WTC11 (cell line): ENCODE data around the gene TPD52L2. TPM values are rescaled to one million over a fixed set of nuclear protein-coding genes. Genes with fewer than 3 reads are reported as not detected.

Experiments used
- ATAC-seq: fragments of 200-7000 bp; cut with Tn5 transposase; 2 replicates; pipeline ENCODE4 v1.10.0; 2021; ENCODE audit warnings: mild to moderate bottlenecking, moderate library complexity
- CTCF ChIA-PET: fragments of 300-600 bp; sonication (Branson Sonifier 250); formaldehyde crosslinking; loops from one replicate; lab custom pipeline; 2021; ENCODE audit warnings: antibody characterized with exemption; lab: Charles Lee
- POLR2A ChIA-PET: fragments of 350-600 bp; sonication (Branson Sonifier 250); formaldehyde crosslinking; loops from one replicate; lab custom pipeline; 2021; ENCODE audit warnings: antibody characterized with exemption; lab: Charles Lee
- DNase-seq: peaks from one replicate; pipeline ENCODE4 v3.0.0; 2021; ENCODE audit warnings: low spot score
- H3K27ac Mint-ChIP-seq: 2 replicates; pipeline ENCODE4 v1.8.0; 2021; ENCODE audit warnings: mixed read lengths
- H3K27me3 Mint-ChIP-seq: 2 replicates; pipeline ENCODE4 v1.8.0; 2021; ENCODE audit warnings: low read depth, mild to moderate bottlenecking, moderate library complexity, mixed read lengths
- H3K36me3 Mint-ChIP-seq: 2 replicates; pipeline ENCODE4 v1.8.0; 2021; ENCODE audit warnings: mixed read lengths
- H3K4me1 Mint-ChIP-seq: 2 replicates; pipeline ENCODE4 v1.8.0; 2022; ENCODE audit warnings: mixed read lengths
- H3K4me3 Mint-ChIP-seq: 2 replicates; pipeline ENCODE4 v1.8.0; 2021; ENCODE audit warnings: mild to moderate bottlenecking, moderate library complexity, mixed read lengths
- H3K9me3 Mint-ChIP-seq: 2 replicates; pipeline ENCODE4 v1.8.0; 2021; ENCODE audit warnings: mixed read lengths
- CREB1 ChIP-seq: sonication (generic); formaldehyde crosslinking; IDR thresholded peaks from 2 replicates; pipeline ENCODE4 v1.8.0; 2023; ENCODE audit warnings: mild to moderate bottlenecking, missing genetic modification reagents
- ESRRA ChIP-seq: sonication (generic); formaldehyde crosslinking; IDR thresholded peaks from 2 replicates; pipeline ENCODE4 v1.8.1; 2022; ENCODE audit warnings: mild to moderate bottlenecking, missing genetic modification reagents, borderline replicate concordance
- FOXP1 ChIP-seq: sonication (generic); formaldehyde crosslinking; IDR thresholded peaks from 2 replicates; pipeline ENCODE4 v1.8.0; 2022; ENCODE audit warnings: missing genetic modification reagents, mild to moderate bottlenecking, moderate library complexity, borderline replicate concordance
- HMGA2 ChIP-seq: fragments of 250-450 bp; sonication (Bioruptor Pico); IDR thresholded peaks from 2 replicates; pipeline ENCODE4 v1.4.0; 2021; ENCODE audit warnings: mild to moderate bottlenecking, moderate library complexity
- MXD4 ChIP-seq: fragments of 250-450 bp; sonication (Bioruptor Pico); IDR thresholded peaks from 2 replicates; pipeline ENCODE4 v1.8.0; 2021; ENCODE audit warnings: mild to moderate bottlenecking, moderate library complexity, borderline replicate concordance
- NFATC4 ChIP-seq: fragments of 250-450 bp; sonication (Bioruptor Pico); IDR thresholded peaks from 2 replicates; pipeline ENCODE4 v1.9.0; 2021; ENCODE audit warnings: mild to moderate bottlenecking
- OVOL2 ChIP-seq: fragments of 250-450 bp; sonication (Bioruptor Pico); IDR thresholded peaks from 2 replicates; pipeline ENCODE4 v1.9.0; 2021; ENCODE audit warnings: mild to moderate bottlenecking, borderline replicate concordance
- PRRX2 ChIP-seq: fragments of 250-450 bp; sonication (Bioruptor Pico); IDR thresholded peaks from 2 replicates; pipeline ENCODE4 v1.8.0; 2021; ENCODE audit warnings: mild to moderate bottlenecking
- SP1 ChIP-seq: sonication (generic); formaldehyde crosslinking; conservative IDR thresholded peaks from 2 replicates; pipeline ENCODE4 v1.8.1; 2022; ENCODE audit warnings: missing genetic modification reagents
- ZBTB21 ChIP-seq: sonication (generic); formaldehyde crosslinking; IDR thresholded peaks from 2 replicates; pipeline ENCODE4 v1.8.1; 2023; ENCODE audit warnings: mild to moderate bottlenecking, missing genetic modification reagents, borderline replicate concordance
- ZNF219 ChIP-seq: sonication (generic); formaldehyde crosslinking; IDR thresholded peaks from 2 replicates; pipeline ENCODE4 v1.8.0; 2023; ENCODE audit warnings: missing genetic modification reagents, mild to moderate bottlenecking, borderline replicate concordance
- total RNA-seq: library from RNA; stranded (reverse); gene quantifications from 3 replicates; pipeline ENCODE4 v1.2.3, GENCODE V29; 2021
- TF ChIP-seq, protein P1 (sequence below): fragments of 250-450 bp; sonication (Bioruptor Pico); conservative IDR thresholded peaks from 2 replicates; pipeline ENCODE4 v1.9.0; 2021; ENCODE audit warnings: mild to moderate bottlenecking
- TF ChIP-seq, protein P2 (sequence below): sonication (generic); formaldehyde crosslinking; IDR thresholded peaks from 2 replicates; pipeline ENCODE4 v1.8.1; 2023; ENCODE audit warnings: mild to moderate bottlenecking, missing genetic modification reagents, moderate library complexity
- TF ChIP-seq, protein P3 (sequence below): sonication (generic); formaldehyde crosslinking; IDR thresholded peaks from 2 replicates; pipeline ENCODE4 v1.8.1; 2022; ENCODE audit warnings: mild to moderate bottlenecking, moderate library complexity, missing genetic modification reagents
- TF ChIP-seq, protein P4 (sequence below): sonication (generic); formaldehyde crosslinking; IDR thresholded peaks from 2 replicates; pipeline ENCODE4 v1.8.1; 2023; ENCODE audit warnings: mild to moderate bottlenecking, missing genetic modification reagents, moderate library complexity
- TF ChIP-seq, protein P5 (sequence below): sonication (generic); formaldehyde crosslinking; IDR thresholded peaks from 2 replicates; pipeline ENCODE4 v1.8.0; 2022; ENCODE audit warnings: mild to moderate bottlenecking, missing genetic modification reagents
- TF ChIP-seq, protein P6 (sequence below): fragments of 250-450 bp; sonication (Bioruptor Pico); IDR thresholded peaks from 2 replicates; pipeline ENCODE4 v1.9.0; 2021; ENCODE audit warnings: mild to moderate bottlenecking
- TF ChIP-seq, protein P7 (sequence below): sonication (generic); formaldehyde crosslinking; IDR thresholded peaks from 2 replicates; pipeline ENCODE4 v1.8.1; 2023; ENCODE audit warnings: mild to moderate bottlenecking, missing genetic modification reagents
- TF ChIP-seq, protein P8 (sequence below): sonication (generic); formaldehyde crosslinking; IDR thresholded peaks from 2 replicates; pipeline ENCODE4 v1.8.1; 2022; ENCODE audit warnings: low read depth, mild to moderate bottlenecking, moderate library complexity, missing genetic modification reagents, borderline replicate concordance
- TF ChIP-seq, protein P9 (sequence below): sonication (generic); formaldehyde crosslinking; IDR thresholded peaks from 2 replicates; pipeline ENCODE4 v1.8.0; 2023; ENCODE audit warnings: missing genetic modification reagents

The TPD52L2 gene
- total RNA-seq, 1 experiment from 2014 or later: 80.8 TPM

DNA sequence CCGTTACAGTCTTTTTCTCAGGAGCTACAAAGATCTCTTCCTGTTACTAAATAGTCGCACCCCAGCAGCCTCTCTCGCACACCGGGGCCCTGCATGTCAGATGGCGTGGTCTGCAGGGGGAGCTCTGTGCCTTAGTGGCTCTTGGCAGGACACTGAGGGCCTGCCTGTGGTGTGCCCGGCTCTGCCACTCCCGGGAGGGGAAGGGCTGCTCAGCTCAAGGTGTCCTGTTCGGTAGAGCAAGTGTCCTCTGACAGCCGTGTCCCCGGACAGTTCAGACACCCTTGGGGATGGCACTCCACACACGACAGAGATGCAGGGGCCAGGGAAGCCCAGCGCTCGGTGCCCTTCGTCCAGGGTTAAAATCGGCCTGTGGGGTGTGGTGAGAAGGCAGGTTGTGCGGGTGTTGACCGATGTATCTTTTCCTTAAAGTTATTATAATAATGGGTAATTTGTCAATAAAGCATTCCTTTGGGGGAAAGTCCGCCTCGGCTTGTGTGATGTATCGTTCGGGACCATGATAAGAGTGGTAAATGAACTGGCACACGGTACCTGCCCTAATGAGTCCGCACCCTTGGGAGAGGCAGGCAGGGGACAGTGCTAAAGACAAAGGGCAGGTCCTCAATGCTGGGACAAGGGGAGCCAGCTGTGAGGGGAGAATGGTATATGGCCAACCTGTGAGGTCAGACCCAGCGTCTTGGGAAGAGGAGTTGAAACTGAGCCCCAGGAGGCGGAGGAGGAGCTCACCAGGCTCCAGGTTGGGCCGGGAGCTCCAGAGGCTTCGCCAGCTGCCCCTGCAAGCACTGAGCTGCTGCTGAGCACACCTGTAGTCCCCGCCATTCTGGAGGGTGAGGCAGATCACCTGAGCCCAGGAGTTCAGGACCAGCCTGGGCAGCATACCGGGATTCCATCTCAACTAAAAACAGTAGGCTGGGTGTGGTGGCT lies 26.3 kb downstream of the TPD52L2 start:
- peak; percentile 28 for DNase-seq
- TF ChIP-seq, protein P1, sequence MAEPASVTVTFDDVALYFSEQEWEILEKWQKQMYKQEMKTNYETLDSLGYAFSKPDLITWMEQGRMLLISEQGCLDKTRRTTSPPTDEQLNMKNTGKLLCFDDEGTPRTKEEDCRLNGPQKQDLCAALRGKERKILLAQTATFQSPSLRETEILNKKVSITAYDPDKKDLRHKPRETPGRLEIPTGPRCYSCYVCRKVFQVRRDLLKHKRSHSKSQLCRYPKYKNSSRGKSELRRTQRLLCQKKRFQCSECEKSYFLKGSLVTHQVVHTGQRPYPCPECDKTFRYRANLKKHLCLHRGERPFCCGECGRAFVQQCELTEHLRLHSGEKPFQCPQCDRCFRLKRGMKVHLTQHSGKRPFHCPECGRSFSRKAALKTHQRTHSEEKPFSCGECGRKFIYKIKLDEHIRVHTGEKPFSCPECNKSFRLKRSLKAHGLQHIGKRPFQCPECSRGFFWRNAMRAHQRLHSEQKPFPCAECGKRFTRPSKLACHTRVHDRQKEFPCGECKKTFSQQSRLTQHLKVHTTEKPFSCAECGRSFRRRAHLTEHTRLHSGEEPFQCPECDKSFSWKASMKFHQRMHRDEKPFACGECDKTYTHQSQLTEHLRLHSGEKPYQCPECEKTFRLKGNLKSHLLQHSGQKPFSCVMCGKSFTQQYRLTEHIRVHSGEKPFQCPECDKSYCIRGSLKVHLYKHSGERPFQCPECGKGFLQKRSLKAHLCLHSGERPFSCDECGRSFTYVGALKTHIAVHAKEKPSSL (CRISPR knock-in tag): no peak
- TF ChIP-seq, protein P2, sequence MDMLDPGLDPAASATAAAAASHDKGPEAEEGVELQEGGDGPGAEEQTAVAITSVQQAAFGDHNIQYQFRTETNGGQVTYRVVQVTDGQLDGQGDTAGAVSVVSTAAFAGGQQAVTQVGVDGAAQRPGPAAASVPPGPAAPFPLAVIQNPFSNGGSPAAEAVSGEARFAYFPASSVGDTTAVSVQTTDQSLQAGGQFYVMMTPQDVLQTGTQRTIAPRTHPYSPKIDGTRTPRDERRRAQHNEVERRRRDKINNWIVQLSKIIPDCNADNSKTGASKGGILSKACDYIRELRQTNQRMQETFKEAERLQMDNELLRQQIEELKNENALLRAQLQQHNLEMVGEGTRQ: no peak
- TF ChIP-seq FOXP1 (no peak), CREB1 (CRISPR knock-in tag) (no peak), OVOL2 (CRISPR knock-in tag) (no peak), ZNF219 (CRISPR knock-in tag) (no peak), PRRX2 (CRISPR knock-in tag) (no peak), NFATC4 (CRISPR knock-in tag) (no peak), SP1 (no peak), ZBTB21 (CRISPR knock-in tag) (no peak), MXD4 (CRISPR knock-in tag) (no peak), ESRRA (CRISPR knock-in tag) (no peak), HMGA2 (CRISPR knock-in tag) (no peak)
- TF ChIP-seq, protein P3, sequence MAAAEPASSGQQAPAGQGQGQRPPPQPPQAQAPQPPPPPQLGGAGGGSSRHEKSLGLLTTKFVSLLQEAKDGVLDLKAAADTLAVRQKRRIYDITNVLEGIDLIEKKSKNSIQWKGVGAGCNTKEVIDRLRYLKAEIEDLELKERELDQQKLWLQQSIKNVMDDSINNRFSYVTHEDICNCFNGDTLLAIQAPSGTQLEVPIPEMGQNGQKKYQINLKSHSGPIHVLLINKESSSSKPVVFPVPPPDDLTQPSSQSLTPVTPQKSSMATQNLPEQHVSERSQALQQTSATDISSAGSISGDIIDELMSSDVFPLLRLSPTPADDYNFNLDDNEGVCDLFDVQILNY (CRISPR knock-in tag): no peak
- TF ChIP-seq, protein P4, sequence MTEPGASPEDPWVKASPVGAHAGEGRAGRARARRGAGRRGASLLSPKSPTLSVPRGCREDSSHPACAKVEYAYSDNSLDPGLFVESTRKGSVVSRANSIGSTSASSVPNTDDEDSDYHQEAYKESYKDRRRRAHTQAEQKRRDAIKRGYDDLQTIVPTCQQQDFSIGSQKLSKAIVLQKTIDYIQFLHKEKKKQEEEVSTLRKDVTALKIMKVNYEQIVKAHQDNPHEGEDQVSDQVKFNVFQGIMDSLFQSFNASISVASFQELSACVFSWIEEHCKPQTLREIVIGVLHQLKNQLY (CRISPR knock-in tag): no peak
- TF ChIP-seq, protein P5, sequence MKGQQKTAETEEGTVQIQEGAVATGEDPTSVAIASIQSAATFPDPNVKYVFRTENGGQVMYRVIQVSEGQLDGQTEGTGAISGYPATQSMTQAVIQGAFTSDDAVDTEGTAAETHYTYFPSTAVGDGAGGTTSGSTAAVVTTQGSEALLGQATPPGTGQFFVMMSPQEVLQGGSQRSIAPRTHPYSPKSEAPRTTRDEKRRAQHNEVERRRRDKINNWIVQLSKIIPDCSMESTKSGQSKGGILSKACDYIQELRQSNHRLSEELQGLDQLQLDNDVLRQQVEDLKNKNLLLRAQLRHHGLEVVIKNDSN (CRISPR knock-in tag): no peak
- TF ChIP-seq, protein P6, sequence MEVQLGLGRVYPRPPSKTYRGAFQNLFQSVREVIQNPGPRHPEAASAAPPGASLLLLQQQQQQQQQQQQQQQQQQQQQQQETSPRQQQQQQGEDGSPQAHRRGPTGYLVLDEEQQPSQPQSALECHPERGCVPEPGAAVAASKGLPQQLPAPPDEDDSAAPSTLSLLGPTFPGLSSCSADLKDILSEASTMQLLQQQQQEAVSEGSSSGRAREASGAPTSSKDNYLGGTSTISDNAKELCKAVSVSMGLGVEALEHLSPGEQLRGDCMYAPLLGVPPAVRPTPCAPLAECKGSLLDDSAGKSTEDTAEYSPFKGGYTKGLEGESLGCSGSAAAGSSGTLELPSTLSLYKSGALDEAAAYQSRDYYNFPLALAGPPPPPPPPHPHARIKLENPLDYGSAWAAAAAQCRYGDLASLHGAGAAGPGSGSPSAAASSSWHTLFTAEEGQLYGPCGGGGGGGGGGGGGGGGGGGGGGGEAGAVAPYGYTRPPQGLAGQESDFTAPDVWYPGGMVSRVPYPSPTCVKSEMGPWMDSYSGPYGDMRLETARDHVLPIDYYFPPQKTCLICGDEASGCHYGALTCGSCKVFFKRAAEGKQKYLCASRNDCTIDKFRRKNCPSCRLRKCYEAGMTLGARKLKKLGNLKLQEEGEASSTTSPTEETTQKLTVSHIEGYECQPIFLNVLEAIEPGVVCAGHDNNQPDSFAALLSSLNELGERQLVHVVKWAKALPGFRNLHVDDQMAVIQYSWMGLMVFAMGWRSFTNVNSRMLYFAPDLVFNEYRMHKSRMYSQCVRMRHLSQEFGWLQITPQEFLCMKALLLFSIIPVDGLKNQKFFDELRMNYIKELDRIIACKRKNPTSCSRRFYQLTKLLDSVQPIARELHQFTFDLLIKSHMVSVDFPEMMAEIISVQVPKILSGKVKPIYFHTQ (CRISPR knock-in tag): no peak
- TF ChIP-seq, protein P7, sequence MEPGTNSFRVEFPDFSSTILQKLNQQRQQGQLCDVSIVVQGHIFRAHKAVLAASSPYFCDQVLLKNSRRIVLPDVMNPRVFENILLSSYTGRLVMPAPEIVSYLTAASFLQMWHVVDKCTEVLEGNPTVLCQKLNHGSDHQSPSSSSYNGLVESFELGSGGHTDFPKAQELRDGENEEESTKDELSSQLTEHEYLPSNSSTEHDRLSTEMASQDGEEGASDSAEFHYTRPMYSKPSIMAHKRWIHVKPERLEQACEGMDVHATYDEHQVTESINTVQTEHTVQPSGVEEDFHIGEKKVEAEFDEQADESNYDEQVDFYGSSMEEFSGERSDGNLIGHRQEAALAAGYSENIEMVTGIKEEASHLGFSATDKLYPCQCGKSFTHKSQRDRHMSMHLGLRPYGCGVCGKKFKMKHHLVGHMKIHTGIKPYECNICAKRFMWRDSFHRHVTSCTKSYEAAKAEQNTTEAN (CRISPR knock-in tag): no peak
- TF ChIP-seq, protein P8, sequence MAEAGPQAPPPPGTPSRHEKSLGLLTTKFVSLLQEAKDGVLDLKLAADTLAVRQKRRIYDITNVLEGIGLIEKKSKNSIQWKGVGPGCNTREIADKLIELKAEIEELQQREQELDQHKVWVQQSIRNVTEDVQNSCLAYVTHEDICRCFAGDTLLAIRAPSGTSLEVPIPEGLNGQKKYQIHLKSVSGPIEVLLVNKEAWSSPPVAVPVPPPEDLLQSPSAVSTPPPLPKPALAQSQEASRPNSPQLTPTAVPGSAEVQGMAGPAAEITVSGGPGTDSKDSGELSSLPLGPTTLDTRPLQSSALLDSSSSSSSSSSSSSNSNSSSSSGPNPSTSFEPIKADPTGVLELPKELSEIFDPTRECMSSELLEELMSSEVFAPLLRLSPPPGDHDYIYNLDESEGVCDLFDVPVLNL (CRISPR knock-in tag): no peak
- TF ChIP-seq, protein P9, sequence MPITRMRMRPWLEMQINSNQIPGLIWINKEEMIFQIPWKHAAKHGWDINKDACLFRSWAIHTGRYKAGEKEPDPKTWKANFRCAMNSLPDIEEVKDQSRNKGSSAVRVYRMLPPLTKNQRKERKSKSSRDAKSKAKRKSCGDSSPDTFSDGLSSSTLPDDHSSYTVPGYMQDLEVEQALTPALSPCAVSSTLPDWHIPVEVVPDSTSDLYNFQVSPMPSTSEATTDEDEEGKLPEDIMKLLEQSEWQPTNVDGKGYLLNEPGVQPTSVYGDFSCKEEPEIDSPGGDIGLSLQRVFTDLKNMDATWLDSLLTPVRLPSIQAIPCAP: no peak
- TF ChIP-seq, all 79 proteins: peak for 0
- ChIA-PET POLR2A (interaction anchor here (0.6 to 1.0 kb wide), 2 partner anchors 27 to 130 kb away, joined by 3 read pairs; partner anchors contain the start of gene TPD52L2), CTCF (interaction anchor here (0.6 to 2.0 kb wide), 10 partner anchors 9 to 116 kb away, joined by 3 to 6 read pairs (median 4); partner anchors contain the start of genes SAMD10 and TPD52L2)
- Mint-ChIP-seq H3K9me3 (no peaks in the 10 kb centered on the region), H3K36me3 (peaks cover 29% of the 10 kb centered on the region), H3K4me1 (peaks cover 11% of the 10 kb centered on the region), H3K4me3 (no peak overlapping the region), H3K27me3 (no peaks in the 10 kb centered on the region), H3K27ac (no peak overlapping the region)
- ATAC-seq: no peak
